H1 (cell line): Measurements from ENCODE around the gene EEPD1. TPM values are rescaled to one million over a fixed set of nuclear protein-coding genes. Genes with fewer than 3 reads are reported as not detected.
A peak's percentile ranks its signal among the peaks of the same experiment; 100 is the strongest.

Experiments
- CTCF ChIA-PET: fragments of 300-600 bp; sonication (Branson Sonifier 250); formaldehyde crosslinking; loops from one replicate; lab custom pipeline; 2021; ENCODE audit not compliant: partially characterized antibody; lab: Charles Lee
- POLR2A ChIA-PET: fragments of 300-600 bp; sonication (Branson Sonifier 250); formaldehyde crosslinking; loops from one replicate; lab custom pipeline; 2021; ENCODE audit warnings: inconsistent platforms; ENCODE audit not compliant: partially characterized antibody; lab: Charles Lee
- DNase-seq, 2 experiments: peaks; one replicate each; pipeline versions ENCODE4 v3.0.0 to v3.0.0-alpha.2; 2010 to 2022; ENCODE audit warnings: low spot score in 2 of 2, low read depth in 1 of 2, mixed read lengths in 1 of 2
- FAIRE-seq: peaks from 2 replicates; lab custom pipeline; 2011; peaks lifted over from hg19 to GRCh38; lab: Jason Lieb, UNC
- H2AFZ ChIP-seq: 2 replicates; pipeline ENCODE4 v1.8.1; 2012; ENCODE audit warnings: low read length, inconsistent platforms
- H2AK5ac ChIP-seq: 2 replicates; pipeline ENCODE4 v1.6.1; 2013; ENCODE audit warnings: low read depth, low read length
- H2BK120ac ChIP-seq: replicated peaks from 2 replicates; pipeline ENCODE3; 2013; ENCODE audit warnings: low read depth, low read length, inconsistent platforms
- H2BK12ac ChIP-seq: 2 replicates; pipeline ENCODE4 v1.6.1; 2013; ENCODE audit warnings: low read depth, low read length
- H2BK15ac ChIP-seq: 2 replicates; pipeline ENCODE4 v1.6.1; 2013; ENCODE audit warnings: low read length
- H2BK20ac ChIP-seq: 2 replicates; pipeline ENCODE4 v1.6.1; 2013; ENCODE audit warnings: low read length
- H2BK5ac ChIP-seq: 2 replicates; pipeline ENCODE4 v1.6.1; 2013; ENCODE audit warnings: low read depth, low read length
- H3K14ac ChIP-seq: 2 replicates; pipeline ENCODE4 v1.6.1; 2013; ENCODE audit warnings: inconsistent platforms; ENCODE audit not compliant: insufficient read length
- H3K18ac ChIP-seq: 2 replicates; pipeline ENCODE4 v1.6.1; 2013; ENCODE audit warnings: low read length; ENCODE audit errors: extremely low read depth
- H3K23ac ChIP-seq: 2 replicates; pipeline ENCODE4 v1.6.1; 2013; ENCODE audit warnings: inconsistent platforms; ENCODE audit not compliant: insufficient read length
- H3K23me2 ChIP-seq: 2 replicates; pipeline ENCODE4 v1.6.1; 2013; ENCODE audit warnings: low read depth, low read length
- H3K27ac ChIP-seq: 2 replicates; pipeline ENCODE4 v1.6.1; 2011; ENCODE audit warnings: low read depth, low read length, inconsistent platforms
- H3K27me3 ChIP-seq, 4 experiments: replicated peaks in 1 of 4; 1 replicate in 1 of 4; 2 replicates in 3 of 4; pipeline versions ENCODE4 v1.6.1 to v1.8.1; 2011 to 2013; ENCODE audit warnings: low read length in 3 of 4, mild to moderate bottlenecking in 3 of 4, inconsistent platforms in 2 of 4, mixed read lengths in 2 of 4, moderate library complexity in 1 of 4; ENCODE audit not compliant: control insufficient read depth in 3 of 4, insufficient read depth in 3 of 4; ENCODE audit errors: extremely low read depth in 1 of 4
- H3K36me3 ChIP-seq, 4 experiments: 2 replicates each; pipeline versions ENCODE4 v1.6.1 to v1.8.1; 2011 to 2013; ENCODE audit warnings: mild to moderate bottlenecking in 4 of 4, low read length in 3 of 4, moderate library complexity in 2 of 4, control low read depth in 1 of 4, inconsistent platforms in 1 of 4; ENCODE audit not compliant: insufficient read depth in 4 of 4, control insufficient read depth in 2 of 4
- H3K4ac ChIP-seq: replicated peaks from 2 replicates; pipeline ENCODE3; 2013; ENCODE audit warnings: low read length, low read depth, mixed read lengths, inconsistent platforms; ENCODE audit not compliant: insufficient read length
- H3K4me1 ChIP-seq, 4 experiments: replicated peaks in 1 of 4; 1 replicate in 1 of 4; 2 replicates in 3 of 4; pipeline versions ENCODE4 v1.6.1 to v1.8.1; 2011 to 2013; ENCODE audit warnings: low read length in 3 of 4, inconsistent platforms in 2 of 4, mixed read lengths in 1 of 4; ENCODE audit not compliant: insufficient read depth in 4 of 4, control insufficient read depth in 3 of 4
- H3K4me2 ChIP-seq, 2 experiments: 2 replicates each; pipeline versions ENCODE4 v1.6.1 to v1.8.1; 2011 to 2013; ENCODE audit warnings: low read depth in 2 of 2, low read length in 2 of 2, control low read depth in 1 of 2, inconsistent platforms in 1 of 2, mild to moderate bottlenecking in 1 of 2; ENCODE audit not compliant: insufficient read depth in 1 of 2
- H3K4me3 ChIP-seq, 4 experiments: fragments of 200-600, 300-600 bp in 1 of 4; sonication (generic), shearing (Covaris generic), sonication (Bioruptor Twin) in 1 of 4; 2 replicates each; pipeline versions ENCODE4 v1.5.1 to v1.8.1; 2011 to 2016; ENCODE audit warnings: low read length in 4 of 4, low read depth in 3 of 4, control low read depth in 2 of 4, inconsistent platforms in 2 of 4, mild to moderate bottlenecking in 2 of 4, mixed read lengths in 1 of 4, moderate library complexity in 1 of 4; ENCODE audit not compliant: insufficient read depth in 2 of 4; ENCODE audit errors: extremely low read depth in 1 of 4
- H3K56ac ChIP-seq: replicated peaks from 2 replicates; pipeline ENCODE3; 2013; ENCODE audit warnings: low read depth, mild to moderate bottlenecking, mixed read lengths, low read length, inconsistent platforms; ENCODE audit not compliant: insufficient read length
- H3K79me1 ChIP-seq: 2 replicates; pipeline ENCODE4 v1.6.1; 2013; ENCODE audit warnings: low read depth, low read length, control low read depth
- H3K79me2 ChIP-seq, 2 experiments: 2 replicates each; pipeline versions ENCODE4 v1.6.1 to v1.8.1; 2012 to 2013; ENCODE audit warnings: low read length in 2 of 2, mild to moderate bottlenecking in 2 of 2, inconsistent platforms in 1 of 2; ENCODE audit not compliant: insufficient read depth in 2 of 2, control insufficient read depth in 1 of 2
- H3K9ac ChIP-seq, 4 experiments: replicated peaks in 1 of 4; 1 replicate in 1 of 4; 2 replicates in 3 of 4; pipeline versions ENCODE4 v1.6.1 to v1.8.1; 2011 to 2013; ENCODE audit warnings: low read depth in 3 of 4, low read length in 3 of 4, control low read depth in 2 of 4, mild to moderate bottlenecking in 2 of 4, moderate library complexity in 2 of 4, inconsistent platforms in 1 of 4; ENCODE audit errors: extremely low read depth in 1 of 4
- H3K9me3 ChIP-seq, 2 experiments: 2 replicates each; pipeline versions ENCODE4 v1.6.1 to v1.8.1; 2012 to 2013; ENCODE audit warnings: mild to moderate bottlenecking in 2 of 2, moderate library complexity in 2 of 2, control low read depth in 1 of 2, inconsistent platforms in 1 of 2, low read depth in 1 of 2, low read length in 1 of 2, mixed read lengths in 1 of 2; ENCODE audit not compliant: insufficient read depth in 2 of 2
- H4K20me1 ChIP-seq, 2 experiments: replicated peaks in 1 of 2; 2 replicates each; pipeline versions ENCODE3 to v1.8.1; 2011 to 2013; ENCODE audit warnings: inconsistent platforms in 2 of 2, low read length in 2 of 2, mild to moderate bottlenecking in 1 of 2; ENCODE audit not compliant: insufficient read depth in 2 of 2, control insufficient read depth in 1 of 2
- H4K5ac ChIP-seq: 2 replicates; pipeline ENCODE4 v1.6.1; 2013; ENCODE audit warnings: low read length, low read depth, mixed read lengths, inconsistent platforms; ENCODE audit not compliant: insufficient read length
- H4K8ac ChIP-seq: 2 replicates; pipeline ENCODE4 v1.8.0; 2013; ENCODE audit warnings: mild to moderate bottlenecking, moderate library complexity, low read length, inconsistent platforms; ENCODE audit not compliant: insufficient read depth; ENCODE audit errors: extremely low read depth
- H4K91ac ChIP-seq: replicated peaks from 2 replicates; pipeline ENCODE3; 2013; ENCODE audit warnings: low read length, mixed read lengths, inconsistent platforms; ENCODE audit not compliant: insufficient read length
- ATF2 ChIP-seq: IDR thresholded peaks from 2 replicates; pipeline ENCODE4 v1.6.1; 2012; ENCODE audit warnings: low read length, inconsistent platforms
- HDAC6 ChIP-seq: IDR thresholded peaks from one replicate; pipeline ENCODE4 v1.7.1; 2012; ENCODE audit warnings: low read depth, mild to moderate bottlenecking, inconsistent platforms, low read length, moderate library complexity
- JUND ChIP-seq: IDR thresholded peaks from 2 replicates; pipeline ENCODE4 v1.6.1; 2011; ENCODE audit warnings: mild to moderate bottlenecking, improper control_type of control experiment, low read length
- POLR2A ChIP-seq, 2 experiments: IDR thresholded peaks; 1 replicate in 1 of 2; 2 replicates in 1 of 2; pipeline ENCODE4 v1.6.1; 2011; ENCODE audit warnings: low read depth in 2 of 2, low read length in 2 of 2, mild to moderate bottlenecking in 2 of 2; ENCODE audit errors: control extremely low read depth in 1 of 2
- POLR2AphosphoS5 ChIP-seq: IDR thresholded peaks from 2 replicates; pipeline ENCODE4 v1.6.1; 2011; ENCODE audit warnings: low read depth, low read length
- SIN3A ChIP-seq, 2 experiments: IDR thresholded peaks in 1 of 2; conservative IDR thresholded peaks in 1 of 2; 2 replicates each; pipeline ENCODE4 v1.6.1; 2011 to 2012; ENCODE audit warnings: low read length in 2 of 2, improper control_type of control experiment in 1 of 2, low read depth in 1 of 2, mild to moderate bottlenecking in 1 of 2
- SIX5 ChIP-seq: IDR thresholded peaks from 2 replicates; pipeline ENCODE4 v1.6.1; 2011; ENCODE audit warnings: mild to moderate bottlenecking, low read depth, low read length
- TAF1 ChIP-seq: IDR thresholded peaks from 2 replicates; pipeline ENCODE4 v1.6.1; 2011; ENCODE audit warnings: mild to moderate bottlenecking, low read depth, low read length
- WGBS, 2 experiments: shearing (Covaris generic) in 1 of 2; methylation state at CpG; one replicate each; pipeline versions ENCODE4 v1.1.6 to v1.1.7; 2013 to 2015; ENCODE audit warnings: low lambda C conversion rate in 2 of 2, mixed read lengths in 2 of 2, inconsistent platforms in 1 of 2, low coverage in 1 of 2, missing lambda C conversion rate in 1 of 2; ENCODE audit not compliant: insufficient replicate concordance in 2 of 2, insufficient coverage in 1 of 2, insufficient read length in 1 of 2; ENCODE audit errors: extremely low coverage in 1 of 2, missing lambda C conversion rate in 1 of 2; 5-methylcytosine and 5-hydroxymethylcytosine counted together
- polyA plus RNA-seq, 7 experiments: library from polyadenylated mRNA; depleted of rRNA in 3 of 7; stranded (reverse) in 5 of 7; unstranded in 2 of 7; fragments of >200 nt in 5 of 7; fragments of 200-250 nt in 2 of 7; gene quantifications; 1 replicate in 5 of 7; 2 replicates in 1 of 7; 4 replicates in 1 of 7; pipeline versions ENCODE4 v1.2.1 to v1.2.3, GENCODE V29; 2011 to 2013; ENCODE audit warnings: missing spikeins in 2 of 7, mixed read lengths in 2 of 7
- total RNA-seq: library from RNA; stranded (reverse); fragmentation: NEBNext Ultra II Directional; extraction: Animal tissue kit (Norgen Biotek cat#: 25700); gene quantifications from 2 replicates; pipeline ENCODE4 v1.2.1, GENCODE V29; 2021

The EEPD1 gene
- total and polyA plus RNA-seq, 2 of the 8 experiments (the other 6 are each of a cell fraction or from before 2014, with no cell fraction given) = 3.1 to 7.8 TPM

- Histone ChIP-seq H3K18ac (peak overlapping the region; percentile 51; the same call in 1 of the 2 replicates), H3K23me2 (no peaks in the 10 kb centered on the region), H4K91ac (peak overlapping the region; percentile 40), H2BK5ac (peak overlapping the region; percentile 48; the same call in 1 of the 2 replicates), H3K9me3 (no peaks in the 10 kb centered on the region), H3K4me2 (peak overlapping the region; percentile 1 to 49; a peak in 3 of 4 replicates), H3K36me3 (no peaks in the 10 kb centered on the region), H4K5ac (no peak overlapping the region), H3K79me1 (no peaks in the 10 kb centered on the region), H3K79me2 (no peaks in the 10 kb centered on the region), H3K27ac (peak overlapping the region; percentile 77; the same call in 1 of the 2 replicates), H2BK15ac (no peak overlapping the region), H3K4me1 (peaks cover 27 to 63% (median 44%) of the 10 kb centered on the region in 4 experiments), H2BK12ac (no peak overlapping the region), H3K27me3 (no peaks in the 10 kb centered on the region), H2BK20ac (peak overlapping the region; percentile 38; the same call in 1 of the 2 replicates), H3K23ac (no peak overlapping the region), H2AFZ (no peak overlapping the region), H4K8ac (peak overlapping the region; percentile 75; the same call in 1 of the 2 replicates), H2BK120ac (peak overlapping the region; percentile 76), H3K4me3 (peak overlapping the region in 1 of 4 experiments; percentile 29; a peak in 2 of 8 replicates), H3K56ac (peak overlapping the region; percentile 48), H3K9ac (peak overlapping the region in 1 of 4 experiments; percentile 40; a peak in 1 of 7 replicates), H4K20me1 (no peaks in the 10 kb centered on the region), H2AK5ac (no peak overlapping the region), H3K14ac (no peak overlapping the region), H3K4ac (no peak overlapping the region)
- DNase-seq = no peak
- 3% methylated on average over 18 of the region's 18 CpGs; no CpG with 5 or more reads in 1 of the 2 experiments for WGBS, 2 experiments
- CTCF ChIA-PET = interaction anchor here (0.6 to 7.6 kb wide), 14 partner anchors 8 to 297 kb away, joined by 3 to 35 read pairs (median 3); no protein-coding TSS in a partner anchor
- POLR2A ChIA-PET = interaction anchor here (1.1 to 2.0 kb wide), 5 partner anchors 9 to 297 kb away, joined by 3 to 5 read pairs (median 4); no protein-coding TSS in a partner anchor
- FAIRE-seq = peak; percentile 52
- TF ChIP-seq TAF1 = 0 out of 2 replicates have a peak, but pooled peaks have one; percentile 48
- no peak for TF ChIP-seq SIX5
- no peak for TF ChIP-seq HDAC6
- peak; percentile 72 for TF ChIP-seq JUND
- TF ChIP-seq SIN3A (conservative IDR thresholded peaks at IDR 0.05 in 1 of 2, IDR thresholded peaks at IDR 0.05 in 1 of 2; ENCODE audit: low read depth in 1 of 2, low read length in 2 of 2) = no peak
- TF ChIP-seq ATF2 = no peak
- 0 out of 3 replicates have a peak, but pooled peaks of 1 of the 2 experiments have one; percentile 41 for TF ChIP-seq POLR2A (IDR thresholded peaks at IDR 0.05; ENCODE audit: control extremely low read depth in 1 of 2, low read depth in 2 of 2, low read length in 2 of 2)
- 0 out of 2 replicates have a peak, but pooled peaks have one; percentile 13 for TF ChIP-seq POLR2AphosphoS5
These were observed 128.1 kb downstream of the EEPD1 start for GRCh38 chr7:36280840-36281812.
